ENCODE measurements around the gene MICU2.
"Not testable (repeated sequence)": the region's sequence is repeated elsewhere in the genome, so short reads cannot be mapped to it uniquely, and the experiment has no call there.

MICU2 gene

GRCh38 chr13:21594715-21595545 is 9.0 kb downstream of the MICU2 start:
- 100% methylated on average over 1 of the region's 3 CpGs for WGBS, 2 experiments (ENCODE audit: insufficient coverage in 2 of 2)
- H3K27ac ChIP-seq (ENCODE audit: low read depth, low read length, severe bottlenecking): no peak overlapping the region
- peaks cover 5% of the 10 kb centered on the region for H3K36me3 ChIP-seq (ENCODE audit: control insufficient read depth, insufficient read depth, low read length)
- no peak overlapping the region for H3K4me3 ChIP-seq (ENCODE audit: extremely low read depth, insufficient read depth, low read length, poor library complexity, severe bottlenecking)
- no peaks in the 10 kb centered on the region for H3K4me1 ChIP-seq (ENCODE audit: control insufficient read depth, insufficient read depth, low read length, poor library complexity, severe bottlenecking)
- H3K9me3 ChIP-seq (ENCODE audit: control insufficient read depth, low read length): peaks cover 3% of the 10 kb centered on the region

DNA sequence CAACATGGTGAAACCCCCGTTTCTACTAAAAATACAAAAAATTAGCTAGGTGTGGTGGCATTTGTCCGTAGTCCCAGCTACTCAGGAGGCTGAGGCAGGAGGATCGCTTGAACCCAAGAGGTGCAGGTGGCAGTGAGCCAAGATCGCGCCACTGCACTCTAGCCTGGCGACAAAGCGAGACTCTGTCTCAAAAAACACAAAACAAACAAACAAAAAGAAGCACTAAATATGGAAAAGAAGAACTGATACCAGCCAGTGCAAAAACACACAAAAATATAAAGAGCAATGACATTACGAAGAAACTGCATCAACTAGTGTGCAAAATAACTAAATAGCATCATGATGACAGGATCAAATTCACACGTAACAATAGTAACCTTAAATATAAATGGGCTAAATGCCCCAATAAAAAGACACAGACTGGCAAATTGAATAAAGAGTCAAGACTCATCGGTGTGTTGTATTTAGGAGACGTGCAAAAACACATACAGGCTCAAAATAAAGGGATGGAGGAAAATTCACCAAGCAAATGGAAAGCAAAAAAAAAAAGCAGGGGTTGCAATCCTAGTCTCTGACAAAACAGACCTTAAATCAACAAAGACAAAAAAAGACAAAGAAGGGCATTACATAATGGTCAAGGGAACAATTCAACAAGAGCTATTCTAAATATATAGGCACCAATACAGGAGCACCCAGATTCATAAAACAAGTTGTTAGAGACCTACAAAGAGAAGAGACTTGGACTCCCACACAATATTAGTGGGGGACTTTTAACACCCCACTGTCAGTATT is 13.1 kb downstream of the MICU2 start:
- H3K9me3 ChIP-seq (ENCODE audit: control insufficient read depth, low read length); H3K27ac ChIP-seq (ENCODE audit: low read depth, low read length, severe bottlenecking); H3K4me3 ChIP-seq (ENCODE audit: extremely low read depth, insufficient read depth, low read length, poor library complexity, severe bottlenecking); H3K36me3 ChIP-seq (ENCODE audit: control insufficient read depth, insufficient read depth, low read length); H3K4me1 ChIP-seq (ENCODE audit: control insufficient read depth, insufficient read depth, low read length, poor library complexity, severe bottlenecking): not testable (repeated sequence)
- WGBS, 2 experiments (ENCODE audit: insufficient coverage in 2 of 2): 77 to 79% methylated on average over 2 to 7 of the region's 11 CpGs

DNA sequence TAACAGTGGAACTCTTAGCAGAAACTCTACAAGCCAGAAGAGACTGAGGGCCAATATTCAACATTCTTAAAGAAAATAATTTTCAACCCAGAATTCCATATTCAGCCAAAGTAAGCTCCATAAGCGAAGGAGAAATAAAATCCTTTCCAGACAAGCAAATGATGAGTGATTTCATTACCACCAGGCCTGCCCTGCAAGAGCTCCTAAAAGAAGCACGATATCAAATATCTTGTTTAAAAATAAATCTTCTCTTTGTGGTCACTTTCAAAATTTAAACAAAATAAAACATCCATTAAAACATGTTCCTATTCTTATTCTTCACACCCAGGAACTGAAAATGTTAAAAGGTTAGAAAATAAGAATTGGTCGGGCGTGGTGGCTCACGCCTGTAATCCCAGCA is 13.7 kb downstream of the MICU2 start:
- no peak overlapping the region for H3K4me3 ChIP-seq (ENCODE audit: extremely low read depth, insufficient read depth, low read length, poor library complexity, severe bottlenecking)
- peaks cover 3% of the 10 kb centered on the region for H3K9me3 ChIP-seq (ENCODE audit: control insufficient read depth, low read length)
- WGBS, 2 experiments (ENCODE audit: insufficient coverage in 2 of 2): 93 to 100% methylated on average over 2 to 4 of the region's 5 CpGs

GRCh38 chr13:21589510-21589909 is 14.5 kb downstream of the MICU2 start:
- H3K27ac ChIP-seq (ENCODE audit: low read depth, low read length, severe bottlenecking); H3K36me3 ChIP-seq (ENCODE audit: control insufficient read depth, insufficient read depth, low read length); H3K4me1 ChIP-seq (ENCODE audit: control insufficient read depth, insufficient read depth, low read length, poor library complexity, severe bottlenecking); H3K9me3 ChIP-seq (ENCODE audit: control insufficient read depth, low read length); H3K4me3 ChIP-seq (ENCODE audit: extremely low read depth, insufficient read depth, low read length, poor library complexity, severe bottlenecking): not testable (repeated sequence)
- WGBS, 2 experiments (ENCODE audit: insufficient coverage in 2 of 2): 88 to 98% methylated on average over 5 to 6 of the region's 6 CpGs

More for the DNA sequence above, 13.7 kb downstream of the MICU2 start:
- no peaks in the 10 kb centered on the region for H3K36me3 ChIP-seq (ENCODE audit: control insufficient read depth, insufficient read depth, low read length)
- H3K27ac ChIP-seq (ENCODE audit: low read depth, low read length, severe bottlenecking): no peak overlapping the region
- peaks cover 6% of the 10 kb centered on the region for H3K4me1 ChIP-seq (ENCODE audit: control insufficient read depth, insufficient read depth, low read length, poor library complexity, severe bottlenecking)

GRCh38 chr13:21588411-21588810 is 15.6 kb downstream of the MICU2 start:
- not testable (repeated sequence) for H3K27ac ChIP-seq (ENCODE audit: low read depth, low read length, severe bottlenecking)

GRCh38 chr13:21584973-21585592 is 18.9 kb downstream of the MICU2 start:
- no peaks in the 10 kb centered on the region for H3K36me3 ChIP-seq (ENCODE audit: control insufficient read depth, insufficient read depth, low read length)
- no peak overlapping the region for H3K4me3 ChIP-seq (ENCODE audit: extremely low read depth, insufficient read depth, low read length, poor library complexity, severe bottlenecking)
- peaks cover 6% of the 10 kb centered on the region for H3K4me1 ChIP-seq (ENCODE audit: control insufficient read depth, insufficient read depth, low read length, poor library complexity, severe bottlenecking)
- 80 to 100% methylated on average over 1 of the region's 1 CpG for WGBS, 2 experiments (ENCODE audit: insufficient coverage in 2 of 2)
- no peak overlapping the region for H3K27ac ChIP-seq (ENCODE audit: low read depth, low read length, severe bottlenecking)
- H3K9me3 ChIP-seq (ENCODE audit: control insufficient read depth, low read length): peaks cover 12% of the 10 kb centered on the region

More at GRCh38 chr13:21588411-21588810, 15.6 kb downstream of the MICU2 start:
- H3K36me3 ChIP-seq (ENCODE audit: control insufficient read depth, insufficient read depth, low read length); H3K4me3 ChIP-seq (ENCODE audit: extremely low read depth, insufficient read depth, low read length, poor library complexity, severe bottlenecking); H3K9me3 ChIP-seq (ENCODE audit: control insufficient read depth, low read length); H3K4me1 ChIP-seq (ENCODE audit: control insufficient read depth, insufficient read depth, low read length, poor library complexity, severe bottlenecking): not testable (repeated sequence)
- 75 to 100% methylated on average over 1 to 2 of the region's 5 CpGs for WGBS, 2 experiments (ENCODE audit: insufficient coverage in 2 of 2)

- Histone ChIP-seq H3K27ac (ENCODE audit: low read depth, low read length, severe bottlenecking) (no peak overlapping the region), H3K4me3 (ENCODE audit: extremely low read depth, insufficient read depth, low read length, poor library complexity, severe bottlenecking) (no peak overlapping the region), H3K4me1 (ENCODE audit: control insufficient read depth, insufficient read depth, low read length, poor library complexity, severe bottlenecking) (peaks cover 4% of the 10 kb centered on the region), H3K9me3 (ENCODE audit: control insufficient read depth, low read length) (peaks cover 12% of the 10 kb centered on the region), H3K36me3 (ENCODE audit: control insufficient read depth, insufficient read depth, low read length) (no peaks in the 10 kb centered on the region)
- WGBS, 2 experiments (ENCODE audit: insufficient coverage in 2 of 2): 37 to 80% methylated on average over 1 to 2 of the region's 2 CpGs
Observed at GRCh38 chr13:21583478-21583877, 20.5 kb downstream of the MICU2 start.

DNA sequence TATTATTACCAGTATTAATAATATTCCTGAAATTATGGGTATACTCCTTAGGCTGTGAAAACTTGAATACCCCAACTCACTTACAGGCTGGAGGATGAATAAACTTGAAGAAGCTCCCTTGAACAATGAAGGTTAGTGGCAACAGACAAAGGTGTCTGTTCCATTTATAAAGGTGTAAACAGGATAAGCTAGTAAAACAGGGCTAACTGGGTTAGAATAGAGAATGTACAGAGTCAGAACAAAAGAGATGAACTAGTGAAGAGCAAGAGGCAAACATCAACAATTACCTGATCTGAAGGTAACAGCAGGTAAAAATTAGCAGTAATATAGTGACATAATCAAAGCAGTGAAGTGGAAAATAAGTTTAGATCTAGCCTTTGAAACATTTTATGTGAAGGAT is 23.2 kb downstream of the MICU2 start:
- Histone ChIP-seq H3K36me3 (ENCODE audit: control insufficient read depth, insufficient read depth, low read length) (no peaks in the 10 kb centered on the region), H3K4me1 (ENCODE audit: control insufficient read depth, insufficient read depth, low read length, poor library complexity, severe bottlenecking) (no peaks in the 10 kb centered on the region), H3K9me3 (ENCODE audit: control insufficient read depth, low read length) (peaks cover 12% of the 10 kb centered on the region), H3K4me3 (ENCODE audit: extremely low read depth, insufficient read depth, low read length, poor library complexity, severe bottlenecking) (no peak overlapping the region), H3K27ac (ENCODE audit: low read depth, low read length, severe bottlenecking) (no peak overlapping the region)

DNA sequence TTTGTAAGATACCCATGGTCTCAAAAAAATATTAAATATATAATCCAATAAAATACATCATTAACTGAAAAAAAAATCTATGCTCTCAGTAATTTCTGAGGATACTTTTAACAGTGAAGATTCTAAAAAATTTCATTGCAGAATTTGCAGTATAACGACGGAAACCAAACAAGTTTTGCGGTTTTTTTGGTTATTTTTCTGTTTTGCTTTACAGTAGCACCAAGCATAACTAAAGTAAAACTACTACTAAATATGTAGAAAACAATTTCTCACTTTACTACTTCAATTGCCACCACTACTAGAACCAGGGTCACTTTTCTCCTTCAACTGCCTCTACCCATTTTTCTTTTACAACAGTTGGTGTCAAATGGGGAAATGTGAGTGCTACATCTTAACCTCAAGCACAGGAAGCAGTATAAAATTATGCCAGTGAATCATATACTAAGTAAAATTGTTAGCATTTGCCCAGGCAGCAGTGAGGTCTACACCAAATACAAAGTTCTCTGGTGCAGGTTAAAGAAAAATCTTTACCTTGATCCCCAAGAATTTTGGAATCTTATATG is 24.1 kb downstream of the MICU2 start:
- Histone ChIP-seq H3K36me3 (ENCODE audit: control insufficient read depth, insufficient read depth, low read length) (no peaks in the 10 kb centered on the region), H3K9me3 (ENCODE audit: control insufficient read depth, low read length) (peaks cover 12% of the 10 kb centered on the region), H3K27ac (ENCODE audit: low read depth, low read length, severe bottlenecking) (no peak overlapping the region), H3K4me3 (ENCODE audit: extremely low read depth, insufficient read depth, low read length, poor library complexity, severe bottlenecking) (no peak overlapping the region), H3K4me1 (ENCODE audit: control insufficient read depth, insufficient read depth, low read length, poor library complexity, severe bottlenecking) (no peaks in the 10 kb centered on the region)
- WGBS, 2 experiments (ENCODE audit: insufficient coverage in 2 of 2): 93% methylated on average over 3 of the region's 3 CpGs; no CpG with 5 or more reads in 1 of the 2 experiments

DNA sequence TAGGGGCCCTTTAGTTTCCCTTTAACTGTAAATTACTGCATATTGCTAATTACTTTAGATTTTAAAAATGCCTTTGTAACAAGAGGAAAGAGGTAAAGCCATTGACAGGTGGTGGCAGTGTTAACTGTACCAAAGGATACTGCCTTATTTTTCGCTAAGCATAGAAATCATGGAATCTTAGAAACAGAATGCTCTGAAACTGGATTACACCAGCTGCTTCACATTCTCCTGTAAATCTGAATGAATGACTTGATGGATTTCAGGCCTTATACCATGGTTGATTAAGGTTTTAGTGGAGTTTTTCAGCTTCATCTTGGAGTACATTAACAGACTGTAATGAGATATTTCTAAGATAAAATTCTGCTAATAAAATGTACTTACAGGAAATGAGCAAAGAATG is 25.2 kb downstream of the MICU2 start:
- WGBS, 2 experiments (ENCODE audit: insufficient coverage in 2 of 2): 89 to 100% methylated on average over 1 of the region's 1 CpG
- H3K27ac ChIP-seq (ENCODE audit: low read depth, low read length, severe bottlenecking): no peak overlapping the region
- peaks cover 2% of the 10 kb centered on the region for H3K4me1 ChIP-seq (ENCODE audit: control insufficient read depth, insufficient read depth, low read length, poor library complexity, severe bottlenecking)
- H3K36me3 ChIP-seq (ENCODE audit: control insufficient read depth, insufficient read depth, low read length): no peaks in the 10 kb centered on the region
- peaks cover 12% of the 10 kb centered on the region for H3K9me3 ChIP-seq (ENCODE audit: control insufficient read depth, low read length)
- no peak overlapping the region for H3K4me3 ChIP-seq (ENCODE audit: extremely low read depth, insufficient read depth, low read length, poor library complexity, severe bottlenecking)

Measured in mesodermal cell (in vitro differentiated cells).